ENCODE measurements around the gene RAB42.
"Not testable (repeated sequence)": the region's sequence is repeated elsewhere in the genome, so short reads cannot be mapped to it uniquely, and the experiment has no call there.

Gene RAB42

DNA sequence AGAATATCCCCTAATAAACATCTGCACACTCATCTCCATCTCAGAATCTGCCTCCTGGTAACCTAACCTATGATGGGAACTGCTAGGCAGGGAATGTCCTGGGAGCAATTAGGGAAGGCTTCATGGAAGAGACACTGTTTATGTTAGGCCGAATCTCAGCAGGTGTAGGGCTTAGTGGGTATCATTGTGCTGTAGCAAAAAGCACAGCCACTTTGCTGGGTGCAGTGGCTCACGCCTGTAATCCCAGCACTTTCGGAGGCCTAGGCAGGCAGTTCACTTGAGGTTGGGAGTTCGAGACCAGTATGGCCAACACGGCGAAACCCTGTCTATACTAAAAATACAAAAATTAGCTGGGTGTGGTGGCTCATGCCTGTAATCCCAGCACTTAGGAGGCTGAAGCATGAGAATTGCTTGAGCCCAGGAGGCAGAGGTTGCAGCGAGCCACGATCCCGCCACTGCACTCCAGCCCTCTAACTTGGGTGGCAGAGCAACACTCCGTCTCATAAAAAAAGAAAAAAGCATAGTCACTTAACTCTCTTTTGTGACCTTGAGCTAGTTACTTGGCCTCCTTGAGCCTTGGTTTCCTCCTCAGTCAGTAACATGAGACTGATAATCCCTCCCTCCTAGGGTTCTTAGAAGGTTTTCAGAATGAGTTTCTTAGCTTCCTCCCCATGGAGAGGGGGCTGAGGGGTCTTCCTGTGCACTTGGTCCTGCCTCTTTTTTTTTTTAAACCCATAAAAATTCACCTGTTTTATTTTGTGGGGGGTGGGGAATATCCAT lies 3.5 kb downstream of the RAB42 start:
- no peak overlapping the region for H4K91ac ChIP-seq (ENCODE audit: low read length)
- no peak overlapping the region for H3K4me3 ChIP-seq (ENCODE audit: insufficient read depth in 1 of 2, low read depth in 1 of 2, low read length in 2 of 2)
- H3K14ac ChIP-seq (ENCODE audit: low read length in 2 of 2) = no peak overlapping the region
- H4K8ac ChIP-seq (ENCODE audit: low read length) = no peak overlapping the region
- peaks cover 1% of the 10 kb centered on the region for H3K79me1 ChIP-seq (replicated peaks; ENCODE audit: low read length, poor library complexity, severe bottlenecking)
- H3K9ac ChIP-seq (ENCODE audit: low read length) = no peak overlapping the region
- WGBS = 90% methylated on average over 10 of the region's 10 CpGs
- peaks cover 16% of the 10 kb centered on the region for H3K4me1 ChIP-seq (ENCODE audit: control insufficient read depth, insufficient read depth, low read depth, low read length)
- no peak overlapping the region for H3K27ac ChIP-seq (ENCODE audit: low read length, poor library complexity, severe bottlenecking)
- H2BK12ac ChIP-seq (ENCODE audit: low read length in 2 of 2) = no peak overlapping the region
- no peaks in the 10 kb centered on the region for H3K36me3 ChIP-seq (ENCODE audit: control insufficient read depth in 1 of 2, insufficient read depth in 2 of 2, low read depth in 1 of 2, low read length in 2 of 2)
- H2BK5ac ChIP-seq (ENCODE audit: low read depth, low read length, poor library complexity, severe bottlenecking) = no peak overlapping the region
- DNase-seq = no peak
- H2AK5ac ChIP-seq (ENCODE audit: low read length, severe bottlenecking) = no peak overlapping the region
- no peaks in the 10 kb centered on the region for H3K9me3 ChIP-seq (ENCODE audit: control insufficient read depth, low read length)
- H2BK15ac ChIP-seq (ENCODE audit: low read depth, poor library complexity, severe bottlenecking) = no peak overlapping the region
- H3K4ac ChIP-seq (ENCODE audit: low read depth in 1 of 2, low read length in 2 of 2) = no peak overlapping the region
- no peak overlapping the region for H2BK120ac ChIP-seq (ENCODE audit: low read depth, low read length)
- H3K18ac ChIP-seq (ENCODE audit: low read depth in 1 of 2, low read length in 2 of 2) = no peak overlapping the region
- no peak overlapping the region for H3K4me2 ChIP-seq (ENCODE audit: low read length, poor library complexity, severe bottlenecking)
- H3K27me3 ChIP-seq (ENCODE audit: control insufficient read depth in 1 of 2, insufficient read depth in 1 of 2, low read length in 2 of 2) = no peaks in the 10 kb centered on the region
- no peak overlapping the region for H2AFZ ChIP-seq (ENCODE audit: low read depth, low read length)
- no peak overlapping the region for H3K23ac ChIP-seq (ENCODE audit: low read length in 2 of 2)

DNA sequence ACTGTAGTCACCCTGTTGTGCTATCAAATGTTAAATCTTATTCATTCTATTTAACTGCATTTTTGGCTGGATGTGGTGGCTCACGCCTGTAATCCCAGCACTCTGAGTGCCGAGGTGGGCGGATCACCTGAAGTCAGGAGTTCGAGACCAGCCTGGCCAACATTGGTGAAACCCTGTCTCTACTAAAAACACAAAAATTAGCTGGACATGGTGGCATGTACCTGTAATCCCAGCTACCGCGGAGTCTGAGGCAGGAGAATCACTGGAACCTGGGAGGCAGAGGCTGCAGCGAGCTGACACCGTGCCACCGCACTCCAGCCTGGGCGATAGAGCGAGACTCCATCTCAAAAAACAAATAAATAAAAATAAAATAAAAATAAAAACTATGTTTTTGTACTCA lies 4.2 kb downstream of the RAB42 start:
- H3K9ac ChIP-seq (ENCODE audit: low read length); H2AFZ ChIP-seq (ENCODE audit: low read depth, low read length); H3K18ac ChIP-seq (ENCODE audit: low read depth in 1 of 2, low read length in 2 of 2); H3K9me3 ChIP-seq (ENCODE audit: control insufficient read depth, low read length); H4K91ac ChIP-seq (ENCODE audit: low read length); H3K14ac ChIP-seq (ENCODE audit: low read length in 2 of 2); H4K8ac ChIP-seq (ENCODE audit: low read length); H3K27me3 ChIP-seq (ENCODE audit: control insufficient read depth in 1 of 2, insufficient read depth in 1 of 2, low read length in 2 of 2); H2BK12ac ChIP-seq (ENCODE audit: low read length in 2 of 2); H3K79me1 ChIP-seq (replicated peaks; ENCODE audit: low read length, poor library complexity, severe bottlenecking); DNase-seq; H2BK15ac ChIP-seq (ENCODE audit: low read depth, poor library complexity, severe bottlenecking); H3K27ac ChIP-seq (ENCODE audit: low read length, poor library complexity, severe bottlenecking); H3K36me3 ChIP-seq (ENCODE audit: control insufficient read depth in 1 of 2, insufficient read depth in 2 of 2, low read depth in 1 of 2, low read length in 2 of 2); H2BK120ac ChIP-seq (ENCODE audit: low read depth, low read length); H3K4ac ChIP-seq (ENCODE audit: low read depth in 1 of 2, low read length in 2 of 2); H2AK5ac ChIP-seq (ENCODE audit: low read length, severe bottlenecking); H2BK5ac ChIP-seq (ENCODE audit: low read depth, low read length, poor library complexity, severe bottlenecking); H3K4me3 ChIP-seq (ENCODE audit: insufficient read depth in 1 of 2, low read depth in 1 of 2, low read length in 2 of 2); H3K23ac ChIP-seq (ENCODE audit: low read length in 2 of 2); H3K4me2 ChIP-seq (ENCODE audit: low read length, poor library complexity, severe bottlenecking): not testable (repeated sequence)
- WGBS = 95% methylated on average over 8 of the region's 11 CpGs
- peaks cover 15% of the 10 kb centered on the region for H3K4me1 ChIP-seq (ENCODE audit: control insufficient read depth, insufficient read depth, low read depth, low read length)

DNA sequence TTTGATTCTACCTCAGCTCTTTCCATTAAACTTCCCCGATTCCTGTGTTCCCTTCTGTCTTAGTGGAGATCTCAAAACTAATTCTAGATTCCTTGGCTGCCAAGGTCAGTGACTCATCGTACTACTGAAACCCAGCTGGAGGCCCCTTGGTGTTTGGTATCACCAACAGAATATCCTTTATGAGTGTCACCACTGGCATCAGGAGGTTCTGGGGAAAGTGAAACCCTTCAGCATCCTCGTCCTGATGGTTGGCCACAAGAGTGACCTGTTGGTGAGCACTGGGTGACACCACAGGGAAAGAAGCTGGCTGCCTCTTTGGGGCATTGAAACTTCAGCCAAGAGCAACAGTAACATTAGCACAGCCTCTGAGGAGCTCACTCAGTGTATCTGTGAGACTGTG lies 9.6 kb downstream of the RAB42 start:
- H4K8ac ChIP-seq (ENCODE audit: low read length) = peak overlapping the region; percentile 24
- H3K4me3 ChIP-seq (ENCODE audit: insufficient read depth in 1 of 2, low read depth in 1 of 2, low read length in 2 of 2) = peak overlapping the region in 1 of 2 experiments; percentile 51
- no peak overlapping the region for H2BK12ac ChIP-seq (ENCODE audit: low read length in 2 of 2)
- no peak overlapping the region for H2BK120ac ChIP-seq (ENCODE audit: low read depth, low read length)
- H2AK5ac ChIP-seq (ENCODE audit: low read length, severe bottlenecking) = peak overlapping the region; percentile 15
- peak overlapping the region; percentile 1 to 5 for H3K18ac ChIP-seq (ENCODE audit: low read depth in 1 of 2, low read length in 2 of 2)
- H3K36me3 ChIP-seq (ENCODE audit: control insufficient read depth in 1 of 2, insufficient read depth in 2 of 2, low read depth in 1 of 2, low read length in 2 of 2) = peaks cover 22 to 34% of the 10 kb centered on the region in 2 experiments
- peak overlapping the region; percentile 57 for H2BK15ac ChIP-seq (ENCODE audit: low read depth, poor library complexity, severe bottlenecking)
- no peak overlapping the region for H4K91ac ChIP-seq (ENCODE audit: low read length)
- peak overlapping the region; percentile 0 for H2BK5ac ChIP-seq (ENCODE audit: low read depth, low read length, poor library complexity, severe bottlenecking)
- 9% methylated on average over 3 of the region's 3 CpGs for WGBS
- H3K27ac ChIP-seq (ENCODE audit: low read length, poor library complexity, severe bottlenecking) = peak overlapping the region; percentile 63
- peak; percentile 90 for DNase-seq
- H3K4me1 ChIP-seq (ENCODE audit: control insufficient read depth, insufficient read depth, low read depth, low read length) = peaks cover 15% of the 10 kb centered on the region
- H3K4ac ChIP-seq (ENCODE audit: low read depth in 1 of 2, low read length in 2 of 2) = no peak overlapping the region
- H3K4me2 ChIP-seq (ENCODE audit: low read length, poor library complexity, severe bottlenecking) = peak overlapping the region; percentile 36
- H3K9me3 ChIP-seq (ENCODE audit: control insufficient read depth, low read length) = no peaks in the 10 kb centered on the region
- no peak overlapping the region for H3K23ac ChIP-seq (ENCODE audit: low read length in 2 of 2)
- no peak overlapping the region for H2AFZ ChIP-seq (ENCODE audit: low read depth, low read length)
- no peak overlapping the region for H3K14ac ChIP-seq (ENCODE audit: low read length in 2 of 2)
- no peaks in the 10 kb centered on the region for H3K27me3 ChIP-seq (ENCODE audit: control insufficient read depth in 1 of 2, insufficient read depth in 1 of 2, low read length in 2 of 2)
- H3K9ac ChIP-seq (ENCODE audit: low read length) = peak overlapping the region; percentile 38
- no peaks in the 10 kb centered on the region for H3K79me1 ChIP-seq (replicated peaks; ENCODE audit: low read length, poor library complexity, severe bottlenecking)

DNA sequence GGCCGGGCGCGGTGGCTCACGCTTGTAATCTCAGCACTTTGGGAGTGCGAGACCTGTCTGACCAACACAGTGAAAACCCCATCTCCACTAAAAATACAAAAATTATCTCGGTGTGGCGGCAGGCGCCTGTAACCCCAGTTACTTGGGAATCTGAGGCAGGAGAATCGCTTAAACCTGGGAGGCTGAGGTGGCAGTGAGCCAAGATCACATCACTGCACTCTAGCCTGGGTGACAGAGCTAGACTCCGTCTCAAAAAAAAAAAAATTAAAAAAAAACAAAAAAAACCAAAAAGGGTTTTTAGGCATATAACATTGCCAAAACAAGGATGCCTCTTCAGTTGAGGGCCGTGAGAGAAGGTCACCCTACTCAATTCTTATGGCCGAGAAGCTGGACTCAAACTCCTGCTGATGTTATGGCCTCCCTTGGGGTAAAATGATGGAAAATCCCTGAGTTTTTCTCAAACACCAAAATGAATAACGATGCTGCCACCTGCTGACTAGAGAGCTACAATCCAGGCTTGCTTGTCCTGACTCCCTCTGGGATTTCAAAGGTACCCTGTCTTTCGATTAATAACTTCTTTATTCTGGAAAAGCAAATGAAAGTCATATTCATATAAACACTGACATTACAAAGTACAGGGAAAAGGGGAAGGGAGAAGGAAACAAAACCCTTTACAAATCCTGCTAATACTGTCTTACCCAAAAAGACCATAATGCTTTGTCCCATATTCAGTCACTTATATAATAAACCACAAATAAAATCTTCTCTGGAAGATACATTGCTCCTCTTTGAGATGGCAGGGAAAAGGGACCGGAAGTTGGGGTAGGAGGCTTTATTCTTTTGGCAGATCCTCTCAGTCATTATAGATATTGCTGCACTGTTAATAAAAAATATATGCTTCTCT lies 10.7 kb downstream of the RAB42 start:
- Histone ChIP-seq H3K23ac (ENCODE audit: low read length in 2 of 2) (peak overlapping the region in 1 of 2 experiments; percentile 67), H3K4me3 (ENCODE audit: insufficient read depth in 1 of 2, low read depth in 1 of 2, low read length in 2 of 2) (no peak overlapping the region), H3K18ac (ENCODE audit: low read depth in 1 of 2, low read length in 2 of 2) (peak overlapping the region in 1 of 2 experiments; percentile 5), H2BK5ac (ENCODE audit: low read depth, low read length, poor library complexity, severe bottlenecking) (no peak overlapping the region), H3K4me1 (ENCODE audit: control insufficient read depth, insufficient read depth, low read depth, low read length) (peaks cover 15% of the 10 kb centered on the region), H2AFZ (ENCODE audit: low read depth, low read length) (no peak overlapping the region), H2BK120ac (ENCODE audit: low read depth, low read length) (no peak overlapping the region), H4K91ac (ENCODE audit: low read length) (no peak overlapping the region), H2AK5ac (ENCODE audit: low read length, severe bottlenecking) (peak overlapping the region; percentile 15), H3K27ac (ENCODE audit: low read length, poor library complexity, severe bottlenecking) (peak overlapping the region; percentile 56), H3K9ac (ENCODE audit: low read length) (peak overlapping the region; percentile 38), H3K4ac (ENCODE audit: low read depth in 1 of 2, low read length in 2 of 2) (peak overlapping the region in 1 of 2 experiments; percentile 19), H3K14ac (ENCODE audit: low read length in 2 of 2) (no peak overlapping the region), H3K79me1 (replicated peaks; ENCODE audit: low read length, poor library complexity, severe bottlenecking) (peaks cover 2% of the 10 kb centered on the region), H2BK12ac (ENCODE audit: low read length in 2 of 2) (no peak overlapping the region), H3K4me2 (ENCODE audit: low read length, poor library complexity, severe bottlenecking) (no peak overlapping the region), H3K27me3 (ENCODE audit: control insufficient read depth in 1 of 2, insufficient read depth in 1 of 2, low read length in 2 of 2) (no peaks in the 10 kb centered on the region), H3K36me3 (ENCODE audit: control insufficient read depth in 1 of 2, insufficient read depth in 2 of 2, low read depth in 1 of 2, low read length in 2 of 2) (peaks cover 30 to 45% of the 10 kb centered on the region in 2 experiments), H2BK15ac (ENCODE audit: low read depth, poor library complexity, severe bottlenecking) (no peak overlapping the region), H3K9me3 (ENCODE audit: control insufficient read depth, low read length) (no peaks in the 10 kb centered on the region), H4K8ac (ENCODE audit: low read length) (no peak overlapping the region)
- peak; percentile 85 for DNase-seq
- WGBS = 71% methylated on average over 12 of the region's 15 CpGs

Measured in mesenchymal stem cell (in vitro differentiated cells and primary cell).